ENCODE measurements around the gene ST3GAL6. TPM values are rescaled to one million over a fixed set of nuclear protein-coding genes. Genes with fewer than 3 reads are reported as not detected.

The ST3GAL6 gene
- total and polyA plus RNA-seq, 2 donors (not counting 1 experiment from before 2014, with no cell fraction given), result 0.58 TPM; not detected in 1

- H3K4me1 Mint-ChIP-seq, result peaks cover 17% of the 10 kb centered on the region
- H3K9me3 Mint-ChIP-seq (ENCODE audit: insufficient read depth), result no peaks in the 10 kb centered on the region
- H3K4me2 ChIP-seq (replicated peaks; ENCODE audit: low read depth, low read length, poor library complexity, severe bottlenecking), result no peak overlapping the region
- no peak overlapping the region for H3K4me3 ChIP-seq (ENCODE audit: control extremely low read depth in 1 of 5, extremely low read depth in 1 of 5, insufficient read depth in 1 of 5, low read depth in 2 of 5, low read length in 4 of 5)
- no peaks in the 10 kb centered on the region for H3K9me3 ChIP-seq (ENCODE audit: control extremely low read depth in 1 of 3, control insufficient read depth in 2 of 3, insufficient read depth in 1 of 3, low read length in 2 of 3)
- H3K36me3 ChIP-seq (replicated peaks in 1 of 2; ENCODE audit: control extremely low read depth in 1 of 2, control insufficient read depth in 1 of 2, extremely low read depth in 1 of 2, insufficient read depth in 2 of 2, low read length in 1 of 2), result no peaks in the 10 kb centered on the region
- H3K27me3 Mint-ChIP-seq, result peaks cover 16% of the 10 kb centered on the region
- H4K20me1 ChIP-seq (ENCODE audit: control insufficient read depth, insufficient read depth, low read length, poor library complexity, severe bottlenecking), result no peaks in the 10 kb centered on the region
- H3K9ac ChIP-seq (ENCODE audit: low read length), result no peak overlapping the region
- TF ChIP-seq EZH2 (IDR thresholded peaks at IDR 0.05; ENCODE audit: borderline replicate concordance, insufficient read depth, low read depth, low read length, poor library complexity, severe bottlenecking) (no peak), CTCF (IDR thresholded peaks at IDR 0.05) (no peak)
- ATAC-seq (ENCODE audit: low read depth) (no peak), DNase-seq (no peak)
- H3K27ac Mint-ChIP-seq, result no peak overlapping the region
- H3K27me3 ChIP-seq (replicated peaks in 1 of 4; ENCODE audit: control extremely low read depth in 1 of 4, control insufficient read depth in 3 of 4, insufficient read depth in 4 of 4, low read length in 3 of 4), result peaks cover 0 to 3% (median 0%) of the 10 kb centered on the region in 4 experiments
- ChIA-PET CTCF (interaction anchor here (1.1 kb wide), 1 partner anchor 9 kb away, joined by 3 read pairs; no protein-coding TSS in a partner anchor), POLR2A (no interaction called here)
- no peak overlapping the region for H3K4me3 Mint-ChIP-seq
- H3K79me2 ChIP-seq (ENCODE audit: control insufficient read depth, insufficient read depth, low read length), result no peaks in the 10 kb centered on the region
- no peak overlapping the region for H2AFZ ChIP-seq (ENCODE audit: insufficient read depth, low read depth, low read length, poor library complexity, severe bottlenecking)
- H3K27ac ChIP-seq (ENCODE audit: low read length in 2 of 2), result no peak overlapping the region
- H3K4me1 ChIP-seq (ENCODE audit: control insufficient read depth in 2 of 2, insufficient read depth in 2 of 2, low read length in 2 of 2), result peaks cover 6 to 8% of the 10 kb centered on the region in 2 donors
- intact Hi-C loops (cut with micrococcal nuclease), result no loop called here
- 100% methylated on average over 1 of the region's 2 CpGs for WGBS (ENCODE audit: insufficient coverage)
Measured at GRCh38 chr3:98759629-98760028, 3.5 kb upstream of the ST3GAL6 start.

- Histone ChIP-seq H3K4me3 (ENCODE audit: control extremely low read depth in 1 of 5, extremely low read depth in 1 of 5, insufficient read depth in 1 of 5, low read depth in 2 of 5, low read length in 4 of 5) (no peak overlapping the region), H3K27ac (ENCODE audit: low read length in 2 of 2) (no peak overlapping the region), H3K27me3 (replicated peaks in 1 of 4; ENCODE audit: control extremely low read depth in 1 of 4, control insufficient read depth in 3 of 4, insufficient read depth in 4 of 4, low read length in 3 of 4) (peaks cover 0 to 3% (median 0%) of the 10 kb centered on the region in 4 experiments), H4K20me1 (ENCODE audit: control insufficient read depth, insufficient read depth, low read length, poor library complexity, severe bottlenecking) (no peaks in the 10 kb centered on the region), H3K9me3 (ENCODE audit: control extremely low read depth in 1 of 3, control insufficient read depth in 2 of 3, insufficient read depth in 1 of 3, low read length in 2 of 3) (no peaks in the 10 kb centered on the region), H3K36me3 (replicated peaks in 1 of 2; ENCODE audit: control extremely low read depth in 1 of 2, control insufficient read depth in 1 of 2, extremely low read depth in 1 of 2, insufficient read depth in 2 of 2, low read length in 1 of 2) (no peaks in the 10 kb centered on the region), H3K9ac (ENCODE audit: low read length) (no peak overlapping the region), H3K4me2 (replicated peaks; ENCODE audit: low read depth, low read length, poor library complexity, severe bottlenecking) (no peak overlapping the region), H2AFZ (ENCODE audit: insufficient read depth, low read depth, low read length, poor library complexity, severe bottlenecking) (no peak overlapping the region), H3K79me2 (ENCODE audit: control insufficient read depth, insufficient read depth, low read length) (no peaks in the 10 kb centered on the region), H3K4me1 (ENCODE audit: control insufficient read depth in 2 of 2, insufficient read depth in 2 of 2, low read length in 2 of 2) (peaks cover 6 to 8% of the 10 kb centered on the region in 2 donors)
- ATAC-seq (ENCODE audit: low read depth) (no peak), DNase-seq (no peak)
- H3K4me1 Mint-ChIP-seq, result peaks cover 17% of the 10 kb centered on the region
- ChIA-PET CTCF (no interaction called here), POLR2A (no interaction called here)
- no peak overlapping the region for H3K4me3 Mint-ChIP-seq
- intact Hi-C loops (cut with micrococcal nuclease), result no loop called here
- no peak overlapping the region for H3K27ac Mint-ChIP-seq
- no peaks in the 10 kb centered on the region for H3K9me3 Mint-ChIP-seq (ENCODE audit: insufficient read depth)
- no peak for TF ChIP-seq EZH2 (IDR thresholded peaks at IDR 0.05; ENCODE audit: borderline replicate concordance, insufficient read depth, low read depth, low read length, poor library complexity, severe bottlenecking)
- TF ChIP-seq CTCF (IDR thresholded peaks at IDR 0.05), result no peak
- peaks cover 16% of the 10 kb centered on the region for H3K27me3 Mint-ChIP-seq
- WGBS (ENCODE audit: insufficient coverage), result no CpG with 5 or more reads among the region's 2 CpGs
Measured at GRCh38 chr3:98761643-98762229, 1.4 kb upstream of the ST3GAL6 start.
